GM12891 (cell line): ENCODE results near the gene STEAP2.

Experiments
- PAX5 ChIP-seq: IDR thresholded peaks from 2 replicates; pipeline ENCODE4 v1.6.1; 2011; ENCODE audit warnings: low read length, moderate library complexity, mild to moderate bottlenecking; ENCODE audit not compliant: insufficient read depth, severe bottlenecking
- POLR2A ChIP-seq: IDR thresholded peaks from 2 replicates; pipeline ENCODE4 v1.6.1; 2011; ENCODE audit warnings: low read depth, low read length, control low read depth
- POLR2AphosphoS5 ChIP-seq: IDR thresholded peaks from 2 replicates; pipeline ENCODE4 v1.6.1; 2011; ENCODE audit warnings: low read depth, low read length, control low read depth
- POU2F2 ChIP-seq: IDR thresholded peaks from 2 replicates; pipeline ENCODE4 v1.6.1; 2011; ENCODE audit warnings: low read depth, mild to moderate bottlenecking, control low read depth, low read length, moderate library complexity
- SPI1 ChIP-seq: IDR thresholded peaks from 2 replicates; pipeline ENCODE4 v1.6.1; 2011; ENCODE audit warnings: low read depth, low read length, control low read depth
- TAF1 ChIP-seq: IDR thresholded peaks from 2 replicates; pipeline ENCODE4 v1.6.1; 2011; ENCODE audit warnings: low read depth, low read length, control low read depth

DNA sequence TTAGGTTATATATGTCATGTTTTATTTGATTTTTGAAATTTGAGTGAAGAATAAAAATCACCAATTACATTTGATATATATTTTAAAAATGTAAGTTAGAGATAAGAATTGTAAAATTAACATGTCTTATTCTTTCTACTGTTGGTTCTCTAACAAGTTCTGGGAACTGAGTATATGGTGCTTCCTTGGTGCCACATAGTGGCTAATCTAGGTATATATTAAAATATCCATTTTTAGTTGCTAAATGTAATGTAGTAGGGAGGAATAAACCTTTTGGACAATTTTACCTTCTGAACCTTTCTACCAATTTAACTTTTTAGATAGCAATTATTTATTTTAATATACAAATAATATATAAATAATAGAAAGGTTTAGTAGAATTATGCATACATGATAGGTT is 50.9 kb downstream of the STEAP2 start:
- TF ChIP-seq POLR2A (no peak), TAF1 (no peak), POLR2AphosphoS5 (no peak), SPI1 (no peak), PAX5 (no peak), POU2F2 (no peak)
